ENCODE measurements around the gene LRRC25. TPM values are rescaled to one million over a fixed set of nuclear protein-coding genes. Genes with fewer than 3 reads are reported as not detected.
A peak's percentile ranks its signal among the peaks of the same experiment; 100 is the strongest.
"Not testable (repeated sequence)": the region's sequence is repeated elsewhere in the genome, so short reads cannot be mapped to it uniquely, and the experiment has no call there.

LRRC25 gene
- total RNA-seq, 1 donor from 2014 or later: not detected

- DNase-seq (ENCODE audit: low read depth, low spot score): peak; percentile 90
- H3K36me3 Mint-ChIP-seq (ENCODE audit: low read depth): no peaks in the 10 kb centered on the region
- H3K4me3 Mint-ChIP-seq: no peak overlapping the region
- TF ChIP-seq, protein P1, sequence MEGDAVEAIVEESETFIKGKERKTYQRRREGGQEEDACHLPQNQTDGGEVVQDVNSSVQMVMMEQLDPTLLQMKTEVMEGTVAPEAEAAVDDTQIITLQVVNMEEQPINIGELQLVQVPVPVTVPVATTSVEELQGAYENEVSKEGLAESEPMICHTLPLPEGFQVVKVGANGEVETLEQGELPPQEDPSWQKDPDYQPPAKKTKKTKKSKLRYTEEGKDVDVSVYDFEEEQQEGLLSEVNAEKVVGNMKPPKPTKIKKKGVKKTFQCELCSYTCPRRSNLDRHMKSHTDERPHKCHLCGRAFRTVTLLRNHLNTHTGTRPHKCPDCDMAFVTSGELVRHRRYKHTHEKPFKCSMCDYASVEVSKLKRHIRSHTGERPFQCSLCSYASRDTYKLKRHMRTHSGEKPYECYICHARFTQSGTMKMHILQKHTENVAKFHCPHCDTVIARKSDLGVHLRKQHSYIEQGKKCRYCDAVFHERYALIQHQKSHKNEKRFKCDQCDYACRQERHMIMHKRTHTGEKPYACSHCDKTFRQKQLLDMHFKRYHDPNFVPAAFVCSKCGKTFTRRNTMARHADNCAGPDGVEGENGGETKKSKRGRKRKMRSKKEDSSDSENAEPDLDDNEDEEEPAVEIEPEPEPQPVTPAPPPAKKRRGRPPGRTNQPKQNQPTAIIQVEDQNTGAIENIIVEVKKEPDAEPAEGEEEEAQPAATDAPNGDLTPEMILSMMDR (conservative IDR thresholded peaks at IDR 0.05): peak; percentile 99
- no peaks in the 10 kb centered on the region for H3K9me3 Mint-ChIP-seq
- no peak overlapping the region for H3K27ac Mint-ChIP-seq (ENCODE audit: unreplicated experiment)
- peaks cover 7% of the 10 kb centered on the region for H3K4me1 Mint-ChIP-seq
- H3K27me3 Mint-ChIP-seq (ENCODE audit: low read depth): peaks cover 64% of the 10 kb centered on the region
Observed at GRCh38 chr19:18388100-18388959, 9.1 kb downstream of the LRRC25 start.

- no peaks in the 10 kb centered on the region for H3K36me3 Mint-ChIP-seq (ENCODE audit: low read depth)
- DNase-seq (ENCODE audit: low read depth, low spot score): no peak
- H3K4me3 Mint-ChIP-seq: no peak overlapping the region
- peaks cover 7% of the 10 kb centered on the region for H3K4me1 Mint-ChIP-seq
- TF ChIP-seq, protein P1 (conservative IDR thresholded peaks at IDR 0.05): no peak
- no peaks in the 10 kb centered on the region for H3K9me3 Mint-ChIP-seq
- peaks cover 64% of the 10 kb centered on the region for H3K27me3 Mint-ChIP-seq (ENCODE audit: low read depth)
- H3K27ac Mint-ChIP-seq (ENCODE audit: unreplicated experiment): no peak overlapping the region
Observed at GRCh38 chr19:18386543-18387271, 10.7 kb downstream of the LRRC25 start.

DNA sequence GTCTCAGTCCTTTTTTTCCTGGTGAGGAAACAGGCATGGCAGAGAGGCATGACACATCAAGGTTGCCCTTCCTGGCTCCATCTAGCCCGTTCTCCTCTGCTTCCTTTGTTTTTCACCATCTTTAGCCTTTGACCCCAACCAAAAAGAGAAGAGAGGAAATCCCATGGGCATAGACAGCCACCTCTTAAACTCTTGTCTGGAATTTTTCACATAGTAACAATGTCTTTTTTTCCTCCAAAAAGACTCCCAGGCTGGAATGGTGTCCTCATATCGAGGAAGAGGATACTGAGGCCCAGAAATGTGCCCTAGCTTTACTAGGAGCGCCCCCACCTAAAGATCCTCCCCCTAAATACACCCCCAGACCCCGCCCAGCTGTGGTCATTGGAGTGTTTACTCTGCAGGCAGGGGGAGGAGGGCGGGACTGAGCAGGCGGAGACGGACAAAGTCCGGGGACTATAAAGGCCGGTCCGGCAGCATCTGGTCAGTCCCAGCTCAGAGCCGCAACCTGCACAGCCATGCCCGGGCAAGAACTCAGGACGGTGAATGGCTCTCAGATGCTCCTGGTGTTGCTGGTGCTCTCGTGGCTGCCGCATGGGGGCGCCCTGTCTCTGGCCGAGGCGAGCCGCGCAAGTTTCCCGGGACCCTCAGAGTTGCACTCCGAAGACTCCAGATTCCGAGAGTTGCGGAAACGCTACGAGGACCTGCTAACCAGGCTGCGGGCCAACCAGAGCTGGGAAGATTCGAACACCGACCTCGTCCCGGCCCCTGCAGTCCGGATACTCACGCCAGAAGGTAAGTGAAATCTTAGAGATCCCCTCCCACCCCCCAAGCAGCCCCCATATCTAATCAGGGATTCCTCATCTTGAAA, 11.5 kb downstream of the LRRC25 start, which contains the start of gene GDF15:
GDF15 (plus strand) TSS at position 484 of the 868 bp plus-strand sequence; CDS start at position 516, 32 bp downstream.
- peaks cover 7% of the 10 kb centered on the region for H3K4me1 Mint-ChIP-seq
- TF ChIP-seq, protein P1 (conservative IDR thresholded peaks at IDR 0.05): peak; percentile 65
- DNase-seq (ENCODE audit: low read depth, low spot score): peak; percentile 47
- no peaks in the 10 kb centered on the region for H3K36me3 Mint-ChIP-seq (ENCODE audit: low read depth)
- no peak within 1 kb of the TSS for H3K27ac Mint-ChIP-seq (ENCODE audit: unreplicated experiment)
- H3K27me3 Mint-ChIP-seq (ENCODE audit: low read depth): peaks cover 62% of the 10 kb centered on the region
- H3K4me3 Mint-ChIP-seq: no peak within 1 kb of the TSS
- no peaks in the 10 kb centered on the region for H3K9me3 Mint-ChIP-seq

DNA sequence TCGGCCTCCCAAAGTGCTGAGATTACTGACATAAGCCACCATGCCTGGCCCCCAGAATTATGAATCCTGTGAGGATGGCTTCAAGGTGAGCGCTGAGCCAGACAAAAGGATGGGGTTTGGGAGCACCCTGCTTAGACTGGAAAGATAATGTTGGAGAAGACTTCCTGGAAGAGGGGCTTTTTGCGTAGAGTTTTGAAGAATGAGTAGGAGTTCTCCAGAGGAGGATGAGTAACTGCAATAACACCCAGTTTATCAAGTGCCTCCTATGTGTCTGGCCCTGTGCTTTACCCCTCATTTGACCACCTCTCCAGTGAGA, 12.1 kb downstream of the LRRC25 start:
- DNase-seq (ENCODE audit: low read depth, low spot score): no peak
- peaks cover 7% of the 10 kb centered on the region for H3K4me1 Mint-ChIP-seq
- no peaks in the 10 kb centered on the region for H3K9me3 Mint-ChIP-seq
- no peak overlapping the region for H3K27ac Mint-ChIP-seq (ENCODE audit: unreplicated experiment)
- peaks cover 56% of the 10 kb centered on the region for H3K27me3 Mint-ChIP-seq (ENCODE audit: low read depth)
- no peak overlapping the region for H3K4me3 Mint-ChIP-seq
- no peaks in the 10 kb centered on the region for H3K36me3 Mint-ChIP-seq (ENCODE audit: low read depth)
- TF ChIP-seq, protein P1 (conservative IDR thresholded peaks at IDR 0.05): no peak

DNA sequence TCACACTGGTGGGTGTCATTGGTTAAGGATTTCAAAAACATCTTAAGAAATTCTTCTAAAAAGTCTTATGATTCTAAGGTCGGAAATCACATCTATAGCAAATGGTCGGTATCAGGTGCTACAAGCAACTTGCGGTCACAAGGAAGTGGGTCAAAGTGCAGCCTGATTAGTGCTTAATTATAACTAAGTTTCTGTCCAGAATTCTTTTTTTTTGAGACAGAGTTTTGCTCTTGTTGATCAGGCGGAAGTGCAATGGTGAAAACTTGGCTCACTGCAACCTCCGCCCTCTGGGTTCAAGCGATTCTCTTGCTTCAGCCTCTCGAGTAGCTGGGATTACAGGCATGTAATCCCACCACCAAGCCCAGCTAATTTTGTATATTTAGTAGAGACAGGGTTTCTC, 12.6 kb downstream of the LRRC25 start:
- H3K36me3 Mint-ChIP-seq (ENCODE audit: low read depth): no peaks in the 10 kb centered on the region
- H3K27ac Mint-ChIP-seq (ENCODE audit: unreplicated experiment): no peak overlapping the region
- H3K4me1 Mint-ChIP-seq: peaks cover 12% of the 10 kb centered on the region
- peaks cover 50% of the 10 kb centered on the region for H3K27me3 Mint-ChIP-seq (ENCODE audit: low read depth)
- H3K4me3 Mint-ChIP-seq: no peak overlapping the region
- no peaks in the 10 kb centered on the region for H3K9me3 Mint-ChIP-seq
- TF ChIP-seq, protein P1 (conservative IDR thresholded peaks at IDR 0.05): no peak
- DNase-seq (ENCODE audit: low read depth, low spot score): no peak

GRCh38 chr19:18383622-18384021, 13.8 kb downstream of the LRRC25 start:
- DNase-seq (ENCODE audit: low read depth, low spot score); H3K27ac Mint-ChIP-seq (ENCODE audit: unreplicated experiment); H3K4me3 Mint-ChIP-seq; H3K36me3 Mint-ChIP-seq (ENCODE audit: low read depth); H3K9me3 Mint-ChIP-seq: not testable (repeated sequence)
- H3K4me1 Mint-ChIP-seq: peaks cover 12% of the 10 kb centered on the region
- peaks cover 40% of the 10 kb centered on the region for H3K27me3 Mint-ChIP-seq (ENCODE audit: low read depth)

All from neural crest cell (in vitro differentiated cells).